GM12892 (cell line): ENCODE measurements around the gene MME.

ENCODE experiments used
- POLR2A ChIP-seq: IDR thresholded peaks from 2 replicates; pipeline ENCODE4 v1.6.1; 2011; ENCODE audit warnings: low read depth, low read length, control low read depth
- POLR2AphosphoS5 ChIP-seq: IDR thresholded peaks from 2 replicates; pipeline ENCODE4 v1.6.1; 2011; ENCODE audit warnings: low read depth, low read length, control low read depth
- TAF1 ChIP-seq: IDR thresholded peaks from 2 replicates; pipeline ENCODE4 v1.6.1; 2011; ENCODE audit warnings: low read depth, mild to moderate bottlenecking, control low read depth, low read length, borderline replicate concordance

- no peak for TF ChIP-seq POLR2A
- TF ChIP-seq TAF1: no peak
- TF ChIP-seq POLR2AphosphoS5: no peak
Measured at GRCh38 chr3:155193868-155194267, 113.7 kb downstream of the MME start.
